SK-N-SH treated with all-trans-retinoic acid at 6 μM for 48 hours (cell line): ENCODE measurements around the gene RAB13.

ENCODE experiments used
- ATAC-seq: fragments of 200-7000 bp; cut with Tn5 transposase; 3 replicates; pipeline ENCODE4 v1.9.1; 2020; ENCODE audit warnings: mild to moderate bottlenecking, moderate library complexity
- ARNTL ChIP-seq: fragments of 450-650 bp; formaldehyde crosslinking; IDR thresholded peaks from 2 replicates; pipeline ENCODE4 v1.5.0; 2020; ENCODE audit warnings: low read depth, mild to moderate bottlenecking, moderate library complexity, borderline replicate concordance
- CREB5 ChIP-seq: fragments of 250-450 bp; sonication (Bioruptor Pico); IDR thresholded peaks from 2 replicates; pipeline ENCODE4 v1.5.1; 2020; ENCODE audit warnings: low read depth, mild to moderate bottlenecking, moderate library complexity
- CSDC2 ChIP-seq: fragments of 250-450 bp; sonication (Bioruptor Pico); IDR thresholded peaks from 2 replicates; pipeline ENCODE4 v1.5.0; 2020; ENCODE audit warnings: mild to moderate bottlenecking, moderate library complexity
- CSRNP3 ChIP-seq: fragments of 250-450 bp; sonication (Bioruptor Pico); IDR thresholded peaks from 2 replicates; pipeline ENCODE4 v1.5.1; 2021; ENCODE audit warnings: mild to moderate bottlenecking, moderate library complexity
- ESRRG ChIP-seq: fragments of 250-450 bp; sonication (Bioruptor Pico); IDR thresholded peaks from 2 replicates; pipeline ENCODE4 v1.6.1; 2021; ENCODE audit warnings: mild to moderate bottlenecking
- GLIS3 ChIP-seq: fragments of 250-450 bp; sonication (Bioruptor Pico); IDR thresholded peaks from 2 replicates; pipeline ENCODE4 v1.5.0; 2020; ENCODE audit warnings: mild to moderate bottlenecking, moderate library complexity
- ISL1 ChIP-seq: fragments of 250-450 bp; sonication (Bioruptor Pico); IDR thresholded peaks from 2 replicates; pipeline ENCODE4 v2.1.2; 2022; ENCODE audit warnings: mild to moderate bottlenecking, moderate library complexity
- OSR1 ChIP-seq: fragments of 250-450 bp; sonication (Bioruptor Pico); IDR thresholded peaks from 2 replicates; pipeline ENCODE4 v1.8.0; 2022; ENCODE audit warnings: moderate library complexity, mild to moderate bottlenecking, inconsistent platforms
- PATZ1 ChIP-seq: fragments of 250-450 bp; sonication (Bioruptor Pico); IDR thresholded peaks from 2 replicates; pipeline ENCODE4 v1.8.0; 2020; ENCODE audit warnings: mild to moderate bottlenecking, moderate library complexity, borderline replicate concordance
- POU6F1 ChIP-seq: fragments of 250-450 bp; sonication (Bioruptor Pico); IDR thresholded peaks from 2 replicates; pipeline ENCODE4 v1.8.0; 2021; ENCODE audit warnings: low read depth, mild to moderate bottlenecking, moderate library complexity, borderline replicate concordance
- TCF4 ChIP-seq: fragments of 250-450 bp; sonication (Bioruptor Pico); IDR thresholded peaks from 2 replicates; pipeline ENCODE4 v1.8.0; 2021; ENCODE audit warnings: mild to moderate bottlenecking, moderate library complexity, borderline replicate concordance
- TOX ChIP-seq: fragments of 250-450 bp; sonication (Bioruptor Pico); IDR thresholded peaks from 2 replicates; pipeline ENCODE4 v1.8.0; 2021; ENCODE audit warnings: mild to moderate bottlenecking, moderate library complexity, borderline replicate concordance
- TSHZ2 ChIP-seq: fragments of 250-450 bp; sonication (Bioruptor Pico); IDR thresholded peaks from 2 replicates; pipeline ENCODE4 v1.5.0; 2020; ENCODE audit warnings: mild to moderate bottlenecking, moderate library complexity
- ZC3H10 ChIP-seq: fragments of 250-450 bp; sonication (Bioruptor Pico); IDR thresholded peaks from 2 replicates; pipeline ENCODE4 v1.5.1; 2021; ENCODE audit warnings: mild to moderate bottlenecking, moderate library complexity
- ZFP3 ChIP-seq: fragments of 250-450 bp; sonication (Bioruptor Pico); IDR thresholded peaks from 2 replicates; pipeline ENCODE4 v1.5.0; 2020; ENCODE audit warnings: mild to moderate bottlenecking, moderate library complexity
- ZFP30 ChIP-seq: fragments of 450-650 bp; formaldehyde crosslinking; IDR thresholded peaks from 2 replicates; pipeline ENCODE4 v1.5.0; 2022; ENCODE audit warnings: mild to moderate bottlenecking, moderate library complexity
- ZNF70 ChIP-seq: fragments of 450-650 bp; formaldehyde crosslinking; IDR thresholded peaks from 2 replicates; pipeline ENCODE4 v1.5.0; 2020; ENCODE audit warnings: mild to moderate bottlenecking, moderate library complexity

RAB13 gene

GRCh38 chr1:153956997-153957715, 29.0 kb downstream of the RAB13 start:
- TF ChIP-seq TOX (CRISPR knock-in tag) = no peak
- TF ChIP-seq CSDC2 = no peak
- no peak for TF ChIP-seq OSR1 (CRISPR knock-in tag)
- no peak for TF ChIP-seq ESRRG (CRISPR knock-in tag)
- TF ChIP-seq ZFP3 (CRISPR knock-in tag) = no peak
- no peak for TF ChIP-seq PATZ1 (CRISPR knock-in tag)
- no peak for TF ChIP-seq ARNTL (CRISPR knock-in tag)
- TF ChIP-seq TCF4 (CRISPR knock-in tag) = no peak
- no peak for TF ChIP-seq CSRNP3 (CRISPR knock-in tag)
- peak; percentile 0; the same call in 1 of the 3 replicates for ATAC-seq

GRCh38 chr1:153954826-153955225, 31.3 kb downstream of the RAB13 start:
- no peak for ATAC-seq
- TF ChIP-seq ZNF70 (CRISPR knock-in tag) (no peak), ZFP30 (CRISPR knock-in tag) (no peak), GLIS3 (CRISPR knock-in tag) (no peak), ISL1 (CRISPR knock-in tag) (no peak), OSR1 (CRISPR knock-in tag) (no peak)

GRCh38 chr1:153953859-153954365, 32.2 kb downstream of the RAB13 start:
- TF ChIP-seq TSHZ2 (CRISPR knock-in tag) = no peak
- no peak for TF ChIP-seq CSDC2
- no peak for TF ChIP-seq ZC3H10
- no peak for TF ChIP-seq ISL1 (CRISPR knock-in tag)
- TF ChIP-seq PATZ1 (CRISPR knock-in tag) = no peak
- TF ChIP-seq POU6F1 (CRISPR knock-in tag) = no peak
- TF ChIP-seq ZNF70 (CRISPR knock-in tag) = no peak
- no peak for TF ChIP-seq CSRNP3 (CRISPR knock-in tag)
- no peak for TF ChIP-seq CREB5 (CRISPR knock-in tag)
- no peak for ATAC-seq
